Retinal pigment epithelial cell (primary cell): ENCODE data around the gene CTNNA2.

Experiments used
- DNase-seq: peaks from one replicate; pipeline ENCODE4 v3.0.0-alpha.2; 2010; ENCODE audit warnings: low read depth
- H3K4me3 ChIP-seq: 2 replicates; pipeline ENCODE4 v1.5.1; 2011; ENCODE audit warnings: mild to moderate bottlenecking, low read length, control low read depth, moderate library complexity
- CTCF ChIP-seq: conservative IDR thresholded peaks from 2 replicates; pipeline ENCODE4 v1.5.1; 2011; ENCODE audit warnings: low read depth, low read length, control low read depth, inconsistent platforms

CTNNA2 gene

GRCh38 chr2:79649531-79649930 lies 136.7 kb downstream of the CTNNA2 start:
- no peak for TF ChIP-seq CTCF
- no peak overlapping the region for H3K4me3 ChIP-seq
- DNase-seq = no peak

GRCh38 chr2:79660557-79660956 lies 147.7 kb downstream of the CTNNA2 start:
- TF ChIP-seq CTCF = no peak
- H3K4me3 ChIP-seq = no peak overlapping the region
- DNase-seq = no peak

- DNase-seq = no peak
- no peak overlapping the region for H3K4me3 ChIP-seq
- TF ChIP-seq CTCF = no peak
These were observed 152.2 kb downstream of the CTNNA2 start for GRCh38 chr2:79665091-79665490.

GRCh38 chr2:79666430-79666829 lies 153.6 kb downstream of the CTNNA2 start:
- TF ChIP-seq CTCF = no peak
- DNase-seq = no peak
- H3K4me3 ChIP-seq = no peak overlapping the region

- TF ChIP-seq CTCF = no peak
- no peak overlapping the region for H3K4me3 ChIP-seq
- no peak for DNase-seq
These were observed 156.9 kb downstream of the CTNNA2 start for GRCh38 chr2:79669714-79670113.

GRCh38 chr2:79670198-79670597 lies 157.3 kb downstream of the CTNNA2 start:
- no peak for DNase-seq
- no peak overlapping the region for H3K4me3 ChIP-seq
- no peak for TF ChIP-seq CTCF

GRCh38 chr2:79686884-79687283 lies 174.0 kb downstream of the CTNNA2 start:
- no peak for TF ChIP-seq CTCF
- no peak overlapping the region for H3K4me3 ChIP-seq
- no peak for DNase-seq
